ENCODE measurements around the gene CD4.

The CD4 gene

GRCh38 chr12:6796576-6796975 is 7.2 kb downstream of the CD4 start:
- no peaks in the 10 kb centered on the region for H3K36me3 Mint-ChIP-seq

GRCh38 chr12:6799147-6799546 is 9.8 kb downstream of the CD4 start:
- DNase-seq (ENCODE audit: low spot score in 2 of 2): no peak
- Mint-ChIP-seq H3K4me1 (no peaks in the 10 kb centered on the region), H3K36me3 (no peaks in the 10 kb centered on the region), H3K27me3 (peaks cover 8% of the 10 kb centered on the region), H3K4me3 (no peak overlapping the region), H3K27ac (no peak overlapping the region), H3K9me3 (no peaks in the 10 kb centered on the region)
- ATAC-seq (ENCODE audit: low read depth): no peak

More at GRCh38 chr12:6796576-6796975, 7.2 kb downstream of the CD4 start:
- DNase-seq (ENCODE audit: low spot score in 2 of 2): no peak
- Mint-ChIP-seq H3K4me1 (peaks cover 10% of the 10 kb centered on the region), H3K4me3 (no peak overlapping the region), H3K27me3 (peaks cover 10% of the 10 kb centered on the region), H3K27ac (no peak overlapping the region), H3K9me3 (no peaks in the 10 kb centered on the region)
- ATAC-seq (ENCODE audit: low read depth): no peak

- Mint-ChIP-seq H3K36me3 (no peaks in the 10 kb centered on the region), H3K27me3 (no peaks in the 10 kb centered on the region), H3K27ac (no peak overlapping the region), H3K4me1 (peaks cover 7% of the 10 kb centered on the region), H3K4me3 (no peak overlapping the region), H3K9me3 (no peaks in the 10 kb centered on the region)
- no peak for ATAC-seq (ENCODE audit: low read depth)
- no peak for DNase-seq (ENCODE audit: low spot score in 2 of 2)
Measured at GRCh38 chr12:6807170-6807569, 17.8 kb downstream of the CD4 start.

- Mint-ChIP-seq H3K4me3 (no peak overlapping the region), H3K27me3 (no peaks in the 10 kb centered on the region), H3K9me3 (no peaks in the 10 kb centered on the region), H3K36me3 (no peaks in the 10 kb centered on the region), H3K27ac (no peak overlapping the region), H3K4me1 (peaks cover 13% of the 10 kb centered on the region)
- no peak for ATAC-seq (ENCODE audit: low read depth)
- DNase-seq (ENCODE audit: low spot score in 2 of 2): no peak
Measured at GRCh38 chr12:6809056-6809455, 19.7 kb downstream of the CD4 start.

- no peak overlapping the region for H3K4me3 Mint-ChIP-seq
- DNase-seq (ENCODE audit: low spot score in 2 of 2) (no peak), ATAC-seq (ENCODE audit: low read depth) (no peak)
- H3K27ac Mint-ChIP-seq: no peak overlapping the region
- peaks cover 13% of the 10 kb centered on the region for H3K4me1 Mint-ChIP-seq
- no peaks in the 10 kb centered on the region for H3K9me3 Mint-ChIP-seq
- no peaks in the 10 kb centered on the region for H3K36me3 Mint-ChIP-seq
- H3K27me3 Mint-ChIP-seq: peaks cover 1% of the 10 kb centered on the region
Measured at GRCh38 chr12:6810758-6811157, 21.4 kb downstream of the CD4 start.

GRCh38 chr12:6813363-6813762 is 24.0 kb downstream of the CD4 start:
- DNase-seq (ENCODE audit: low spot score in 2 of 2) (no peak), ATAC-seq (ENCODE audit: low read depth) (no peak)
- H3K4me1 Mint-ChIP-seq: peaks cover 17% of the 10 kb centered on the region
- H3K27me3 Mint-ChIP-seq: peaks cover 6% of the 10 kb centered on the region
- H3K4me3 Mint-ChIP-seq: no peak overlapping the region
- H3K27ac Mint-ChIP-seq: no peak overlapping the region
- H3K36me3 Mint-ChIP-seq: no peaks in the 10 kb centered on the region
- no peaks in the 10 kb centered on the region for H3K9me3 Mint-ChIP-seq

- Mint-ChIP-seq H3K27ac (no peak overlapping the region), H3K4me3 (no peak overlapping the region), H3K36me3 (no peaks in the 10 kb centered on the region), H3K27me3 (peaks cover 11% of the 10 kb centered on the region), H3K4me1 (peaks cover 16% of the 10 kb centered on the region), H3K9me3 (no peaks in the 10 kb centered on the region)
- ATAC-seq (ENCODE audit: low read depth) (no peak), DNase-seq (ENCODE audit: low spot score in 2 of 2) (no peak)
Measured at GRCh38 chr12:6816598-6816997, 27.3 kb downstream of the CD4 start.

- Mint-ChIP-seq H3K4me3 (no peak overlapping the region), H3K36me3 (no peaks in the 10 kb centered on the region), H3K27ac (no peak overlapping the region), H3K4me1 (peaks cover 18% of the 10 kb centered on the region), H3K9me3 (no peaks in the 10 kb centered on the region), H3K27me3 (peaks cover 14% of the 10 kb centered on the region)
- DNase-seq (ENCODE audit: low spot score in 2 of 2) (no peak), ATAC-seq (ENCODE audit: low read depth) (no peak)
Measured at GRCh38 chr12:6817098-6817497, 27.8 kb downstream of the CD4 start.

GRCh38 chr12:6817662-6818157 is 28.4 kb downstream of the CD4 start:
- H3K4me1 Mint-ChIP-seq: peaks cover 13% of the 10 kb centered on the region
- H3K9me3 Mint-ChIP-seq: no peaks in the 10 kb centered on the region
- no peaks in the 10 kb centered on the region for H3K36me3 Mint-ChIP-seq
- ATAC-seq (ENCODE audit: low read depth) (no peak), DNase-seq (ENCODE audit: low spot score in 2 of 2) (no peak)
- H3K4me3 Mint-ChIP-seq: no peak overlapping the region
- H3K27ac Mint-ChIP-seq: no peak overlapping the region
- peaks cover 19% of the 10 kb centered on the region for H3K27me3 Mint-ChIP-seq

GRCh38 chr12:6818222-6818621 is 28.9 kb downstream of the CD4 start:
- Mint-ChIP-seq H3K9me3 (no peaks in the 10 kb centered on the region), H3K4me3 (no peak overlapping the region), H3K27me3 (peaks cover 23% of the 10 kb centered on the region), H3K36me3 (no peaks in the 10 kb centered on the region), H3K4me1 (peaks cover 13% of the 10 kb centered on the region), H3K27ac (no peak overlapping the region)
- ATAC-seq (ENCODE audit: low read depth) (no peak), DNase-seq (ENCODE audit: low spot score in 2 of 2) (no peak)

GRCh38 chr12:6818645-6819044 is 29.3 kb downstream of the CD4 start:
- Mint-ChIP-seq H3K9me3 (no peaks in the 10 kb centered on the region), H3K4me1 (peaks cover 13% of the 10 kb centered on the region), H3K27me3 (peaks cover 23% of the 10 kb centered on the region), H3K27ac (no peak overlapping the region), H3K4me3 (no peak overlapping the region), H3K36me3 (no peaks in the 10 kb centered on the region)
- ATAC-seq (ENCODE audit: low read depth): no peak
- no peak for DNase-seq (ENCODE audit: low spot score in 2 of 2)

- Mint-ChIP-seq H3K4me3 (no peak overlapping the region), H3K27me3 (peaks cover 28% of the 10 kb centered on the region), H3K9me3 (no peaks in the 10 kb centered on the region), H3K27ac (no peak overlapping the region), H3K36me3 (no peaks in the 10 kb centered on the region), H3K4me1 (peaks cover 13% of the 10 kb centered on the region)
- ATAC-seq (ENCODE audit: low read depth): no peak
- DNase-seq (ENCODE audit: low spot score in 2 of 2): no peak
Measured at GRCh38 chr12:6819106-6820030, 30.0 kb downstream of the CD4 start.

- H3K27me3 Mint-ChIP-seq: peaks cover 33% of the 10 kb centered on the region
- no peak overlapping the region for H3K4me3 Mint-ChIP-seq
- ATAC-seq (ENCODE audit: low read depth) (no peak), DNase-seq (ENCODE audit: low spot score in 2 of 2) (no peak)
- H3K4me1 Mint-ChIP-seq: peaks cover 19% of the 10 kb centered on the region
- no peak overlapping the region for H3K27ac Mint-ChIP-seq
- no peaks in the 10 kb centered on the region for H3K9me3 Mint-ChIP-seq
- no peaks in the 10 kb centered on the region for H3K36me3 Mint-ChIP-seq
Measured at GRCh38 chr12:6820166-6820565, 30.8 kb downstream of the CD4 start.

- H3K27me3 Mint-ChIP-seq: peaks cover 43% of the 10 kb centered on the region
- ATAC-seq (ENCODE audit: low read depth) (no peak), DNase-seq (ENCODE audit: low spot score in 2 of 2) (no peak)
- H3K4me3 Mint-ChIP-seq: peak within 1 kb of the TSS; percentile 47
- no peak within 1 kb of the TSS for H3K27ac Mint-ChIP-seq
- peaks cover 24% of the 10 kb centered on the region for H3K4me1 Mint-ChIP-seq
- no peaks in the 10 kb centered on the region for H3K9me3 Mint-ChIP-seq
- H3K36me3 Mint-ChIP-seq: no peaks in the 10 kb centered on the region
Measured at GRCh38 chr12:6821591-6822425, 32.5 kb downstream of the CD4 start, which contains the start of gene GPR162. Gene GPR162, plus strand, starts transcription at chr12:6821821. Its CDS starts 2,078 bp downstream, at chr12:6823899.
